Measurements from ENCODE around the gene MAPK11.

GRCh38 chr22:50222508-50222907 is 47.7 kb downstream of the MAPK11 start:
- no peak for TF ChIP-seq ZNF70 (CRISPR knock-in tag; IDR thresholded peaks at IDR 0.05)
- TF ChIP-seq ISL1 (CRISPR knock-in tag; IDR thresholded peaks at IDR 0.05) = no peak
- TF ChIP-seq TSHZ2 (CRISPR knock-in tag; IDR thresholded peaks at IDR 0.05) = no peak
- TF ChIP-seq PPARA (CRISPR knock-in tag; IDR thresholded peaks at IDR 0.05; ENCODE audit: borderline replicate concordance) = no peak
- no peak for TF ChIP-seq ZFP30 (CRISPR knock-in tag; IDR thresholded peaks at IDR 0.05)
- TF ChIP-seq CREB5 (CRISPR knock-in tag; IDR thresholded peaks at IDR 0.05; ENCODE audit: low read depth) = no peak
- TF ChIP-seq, protein P1, sequence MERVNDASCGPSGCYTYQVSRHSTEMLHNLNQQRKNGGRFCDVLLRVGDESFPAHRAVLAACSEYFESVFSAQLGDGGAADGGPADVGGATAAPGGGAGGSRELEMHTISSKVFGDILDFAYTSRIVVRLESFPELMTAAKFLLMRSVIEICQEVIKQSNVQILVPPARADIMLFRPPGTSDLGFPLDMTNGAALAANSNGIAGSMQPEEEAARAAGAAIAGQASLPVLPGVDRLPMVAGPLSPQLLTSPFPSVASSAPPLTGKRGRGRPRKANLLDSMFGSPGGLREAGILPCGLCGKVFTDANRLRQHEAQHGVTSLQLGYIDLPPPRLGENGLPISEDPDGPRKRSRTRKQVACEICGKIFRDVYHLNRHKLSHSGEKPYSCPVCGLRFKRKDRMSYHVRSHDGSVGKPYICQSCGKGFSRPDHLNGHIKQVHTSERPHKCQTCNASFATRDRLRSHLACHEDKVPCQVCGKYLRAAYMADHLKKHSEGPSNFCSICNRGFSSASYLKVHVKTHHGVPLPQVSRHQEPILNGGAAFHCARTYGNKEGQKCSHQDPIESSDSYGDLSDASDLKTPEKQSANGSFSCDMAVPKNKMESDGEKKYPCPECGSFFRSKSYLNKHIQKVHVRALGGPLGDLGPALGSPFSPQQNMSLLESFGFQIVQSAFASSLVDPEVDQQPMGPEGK (CRISPR knock-in tag; IDR thresholded peaks at IDR 0.05; ENCODE audit: borderline replicate concordance) = no peak
- TF ChIP-seq ESRRG (CRISPR knock-in tag; IDR thresholded peaks at IDR 0.05) = no peak
- TF ChIP-seq BACH2 (CRISPR knock-in tag; IDR thresholded peaks at IDR 0.05; ENCODE audit: borderline replicate concordance) = no peak
- no peak for TF ChIP-seq ARNTL (CRISPR knock-in tag; IDR thresholded peaks at IDR 0.05; ENCODE audit: borderline replicate concordance, low read depth)

Data from SK-N-SH treated with all-trans-retinoic acid at 6 μM for 48 hours (cell line).